ENCODE data around the gene KRT36. TPM values are rescaled to one million over a fixed set of nuclear protein-coding genes. Genes with fewer than 3 reads are reported as not detected.

The KRT36 gene
- total and polyA plus RNA-seq, 2 donors (not counting 3 experiments of a cell fraction or from before 2014, with no cell fraction given) = 0.04 TPM; not detected in 1

DNA sequence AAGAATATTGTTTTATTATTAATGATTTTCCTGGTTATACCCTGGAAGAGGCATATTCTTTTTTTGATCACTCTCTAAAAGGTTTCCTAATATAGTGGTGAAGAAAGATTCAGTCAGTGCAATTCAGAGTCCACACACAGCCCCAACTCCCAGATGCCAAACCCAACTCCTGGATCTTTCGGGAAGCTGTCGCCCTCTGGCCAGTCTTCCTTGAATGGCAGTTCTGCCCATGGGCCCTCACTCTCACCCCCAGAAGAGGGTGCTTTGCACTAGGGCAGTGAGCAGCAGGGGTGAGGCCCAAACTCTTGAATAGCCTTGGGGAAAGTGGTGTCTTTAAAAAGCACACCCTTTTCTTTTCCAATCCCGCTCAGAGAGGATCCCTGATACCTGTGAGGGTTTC lies 33.5 kb downstream of the KRT36 start:
- no TSS peak for BruUV-seq (replicated peaks)
- Histone ChIP-seq H3K4me3 (replicated peaks in 1 of 3; ENCODE audit: insufficient read depth in 1 of 3, low read depth in 1 of 3, low read length in 3 of 3) (no peak overlapping the region), H3K36me3 (ENCODE audit: control insufficient read depth in 2 of 2, extremely low read depth in 1 of 2, insufficient read depth in 2 of 2, low read length in 2 of 2) (no peaks in the 10 kb centered on the region), H3K4me2 (ENCODE audit: insufficient read depth, low read length) (no peak overlapping the region), H3K79me2 (ENCODE audit: control insufficient read depth, insufficient read depth, low read length) (no peaks in the 10 kb centered on the region), H3K9me3 (replicated peaks; ENCODE audit: control insufficient read depth, insufficient read depth, low read length) (no peaks in the 10 kb centered on the region), H2AFZ (ENCODE audit: low read depth, low read length) (no peak overlapping the region), H3K27me3 (ENCODE audit: control insufficient read depth in 2 of 2, insufficient read depth in 2 of 2, low read length in 2 of 2) (peaks cover 2 to 5% of the 10 kb centered on the region in 2 experiments), H4K20me1 (replicated peaks; ENCODE audit: control insufficient read depth, extremely low read depth, insufficient read depth, low read length) (no peaks in the 10 kb centered on the region), H3K9me1 (replicated peaks; ENCODE audit: control insufficient read depth, extremely low read depth, insufficient read depth, low read length) (no peaks in the 10 kb centered on the region), H3K9ac (replicated peaks; ENCODE audit: extremely low read depth, insufficient read depth, low read length) (no peak overlapping the region), H3K27ac (ENCODE audit: insufficient read depth, low read depth, low read length) (no peak overlapping the region), H3K4me1 (ENCODE audit: control insufficient read depth, extremely low read depth, insufficient read depth, low read length) (no peaks in the 10 kb centered on the region)
- dilution Hi-C loops (cut with MboI; ENCODE audit: extremely low pct_ligation_motif_present, low sequenced_read_pairs) = no loop called here
- no peak for TF ChIP-seq FOS (IDR thresholded peaks at IDR 0.05; ENCODE audit: borderline replicate concordance, insufficient read depth, low read length)
- no peak for TF ChIP-seq POLR2A (IDR thresholded peaks at IDR 0.05; ENCODE audit: low read depth, low read length)
- TF ChIP-seq JUN (IDR thresholded peaks at IDR 0.05; ENCODE audit: borderline replicate concordance, insufficient read depth, insufficient read length, low read depth) = no peak
- TF ChIP-seq POLR2AphosphoS5 (IDR thresholded peaks at IDR 0.05; ENCODE audit: insufficient read depth, low read depth, low read length) = no peak
- TF ChIP-seq, protein P1, sequence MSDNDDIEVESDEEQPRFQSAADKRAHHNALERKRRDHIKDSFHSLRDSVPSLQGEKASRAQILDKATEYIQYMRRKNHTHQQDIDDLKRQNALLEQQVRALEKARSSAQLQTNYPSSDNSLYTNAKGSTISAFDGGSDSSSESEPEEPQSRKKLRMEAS (IDR thresholded peaks at IDR 0.05; ENCODE audit: insufficient read depth, insufficient read length) = no peak
- no peak for TF ChIP-seq EZH2 (IDR thresholded peaks at IDR 0.05; ENCODE audit: borderline replicate concordance, low read depth, low read length, severe bottlenecking)
- no peak for TF ChIP-seq GATA2 (IDR thresholded peaks at IDR 0.05; ENCODE audit: insufficient read depth, insufficient read length, low read depth, low read length)
- TF ChIP-seq, protein P2, sequence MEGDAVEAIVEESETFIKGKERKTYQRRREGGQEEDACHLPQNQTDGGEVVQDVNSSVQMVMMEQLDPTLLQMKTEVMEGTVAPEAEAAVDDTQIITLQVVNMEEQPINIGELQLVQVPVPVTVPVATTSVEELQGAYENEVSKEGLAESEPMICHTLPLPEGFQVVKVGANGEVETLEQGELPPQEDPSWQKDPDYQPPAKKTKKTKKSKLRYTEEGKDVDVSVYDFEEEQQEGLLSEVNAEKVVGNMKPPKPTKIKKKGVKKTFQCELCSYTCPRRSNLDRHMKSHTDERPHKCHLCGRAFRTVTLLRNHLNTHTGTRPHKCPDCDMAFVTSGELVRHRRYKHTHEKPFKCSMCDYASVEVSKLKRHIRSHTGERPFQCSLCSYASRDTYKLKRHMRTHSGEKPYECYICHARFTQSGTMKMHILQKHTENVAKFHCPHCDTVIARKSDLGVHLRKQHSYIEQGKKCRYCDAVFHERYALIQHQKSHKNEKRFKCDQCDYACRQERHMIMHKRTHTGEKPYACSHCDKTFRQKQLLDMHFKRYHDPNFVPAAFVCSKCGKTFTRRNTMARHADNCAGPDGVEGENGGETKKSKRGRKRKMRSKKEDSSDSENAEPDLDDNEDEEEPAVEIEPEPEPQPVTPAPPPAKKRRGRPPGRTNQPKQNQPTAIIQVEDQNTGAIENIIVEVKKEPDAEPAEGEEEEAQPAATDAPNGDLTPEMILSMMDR (IDR thresholded peaks at IDR 0.05; ENCODE audit: extremely low read depth in 1 of 2, insufficient read depth in 1 of 2, low read depth in 1 of 2, low read length in 2 of 2) = no peak
- TF ChIP-seq MYC (IDR thresholded peaks at IDR 0.05; ENCODE audit: low read depth, low read length) = no peak
- intact Hi-C loops (cut with micrococcal nuclease) = no loop called here
- ChIA-PET POLR2A (no interaction called here), CTCF (no interaction called here)
- DNase-seq (ENCODE audit: low read depth, low spot score) = no peak
- FAIRE-seq = no peak

Measured in endothelial cell of umbilical vein (primary cell).